Skeletal muscle tissue (tissue), 4 donors: ENCODE data around the gene SGIP1. TPM values are rescaled to one million over a fixed set of nuclear protein-coding genes. Genes with fewer than 3 reads are reported as not detected.

Source experiments
- H3K27ac ChIP-seq: one replicate; pipeline ENCODE4 v1.7.0; 2013; ENCODE audit warnings: mild to moderate bottlenecking, low read depth, low read length, inconsistent platforms
- H3K27me3 ChIP-seq, 3 donors: one replicate each; pipeline ENCODE4 v1.7.0; 2013; ENCODE audit warnings: low read length in 3 of 3; ENCODE audit not compliant: control insufficient read depth in 3 of 3, insufficient read depth in 3 of 3
- H3K36me3 ChIP-seq, 3 donors: one replicate each; pipeline ENCODE4 v1.7.0; 2013; ENCODE audit warnings: low read length in 3 of 3; ENCODE audit not compliant: control insufficient read depth in 3 of 3, insufficient read depth in 3 of 3
- H3K4me1 ChIP-seq, 3 donors: one replicate each; pipeline ENCODE4 v1.7.0; 2013; ENCODE audit warnings: low read length in 3 of 3, mild to moderate bottlenecking in 3 of 3; ENCODE audit not compliant: control insufficient read depth in 3 of 3, insufficient read depth in 3 of 3
- H3K4me3 ChIP-seq, 3 donors: one replicate each; pipeline ENCODE4 v1.7.0; 2013; ENCODE audit warnings: low read length in 3 of 3
- H3K9ac ChIP-seq, 3 donors: one replicate each; pipeline ENCODE4 v1.7.0; 2013; ENCODE audit warnings: low read length in 3 of 3, mild to moderate bottlenecking in 3 of 3, moderate library complexity in 2 of 3, low read depth in 1 of 3
- H3K9me3 ChIP-seq, 3 donors: one replicate each; pipeline ENCODE4 v1.7.0; 2013; ENCODE audit warnings: low read length in 3 of 3; ENCODE audit not compliant: control insufficient read depth in 3 of 3
- total RNA-seq: library from RNA; depleted of rRNA; stranded (reverse); fragments of >200 nt; gene quantifications from one replicate; pipeline ENCODE4 v1.2.3, GENCODE V29; 2014
- donor health status: Osteomylitis.

SGIP1 gene
- total RNA-seq, 1 donor from 2014 or later = 0.52 TPM

GRCh38 chr1:66519992-66520391 is 14.0 kb upstream of the SGIP1 start:
- H3K27ac ChIP-seq = no peak overlapping the region
- H3K36me3 ChIP-seq = no peaks in the 10 kb centered on the region
- no peaks in the 10 kb centered on the region for H3K27me3 ChIP-seq
- H3K4me3 ChIP-seq = no peak overlapping the region
- no peaks in the 10 kb centered on the region for H3K9me3 ChIP-seq
- no peaks in the 10 kb centered on the region for H3K4me1 ChIP-seq
- no peak overlapping the region for H3K9ac ChIP-seq

- Histone ChIP-seq H3K4me1 (no peaks in the 10 kb centered on the region), H3K4me3 (no peak overlapping the region), H3K9ac (no peak overlapping the region), H3K27me3 (no peaks in the 10 kb centered on the region), H3K27ac (no peak overlapping the region), H3K9me3 (no peaks in the 10 kb centered on the region), H3K36me3 (no peaks in the 10 kb centered on the region)
These were observed 13.3 kb upstream of the SGIP1 start for GRCh38 chr1:66520655-66521054.

- H3K9ac ChIP-seq = no peak overlapping the region
- H3K36me3 ChIP-seq = no peaks in the 10 kb centered on the region
- no peak overlapping the region for H3K27ac ChIP-seq
- H3K4me3 ChIP-seq = no peak overlapping the region
- H3K27me3 ChIP-seq = no peaks in the 10 kb centered on the region
- H3K9me3 ChIP-seq = no peaks in the 10 kb centered on the region
- H3K4me1 ChIP-seq = no peaks in the 10 kb centered on the region
These were observed 12.1 kb upstream of the SGIP1 start for GRCh38 chr1:66521721-66522365.

- Histone ChIP-seq H3K27me3 (no peaks in the 10 kb centered on the region), H3K4me1 (no peaks in the 10 kb centered on the region), H3K4me3 (no peak overlapping the region), H3K27ac (no peak overlapping the region), H3K9me3 (no peaks in the 10 kb centered on the region), H3K9ac (no peak overlapping the region), H3K36me3 (no peaks in the 10 kb centered on the region)
These were observed 10.4 kb upstream of the SGIP1 start for GRCh38 chr1:66523562-66523961.

GRCh38 chr1:66525086-66525485 is 8.9 kb upstream of the SGIP1 start:
- Histone ChIP-seq H3K4me3 (no peak overlapping the region), H3K9me3 (no peaks in the 10 kb centered on the region), H3K4me1 (no peaks in the 10 kb centered on the region), H3K9ac (no peak overlapping the region), H3K27ac (no peak overlapping the region), H3K27me3 (no peaks in the 10 kb centered on the region), H3K36me3 (no peaks in the 10 kb centered on the region)

GRCh38 chr1:66526036-66526435 is 7.9 kb upstream of the SGIP1 start:
- no peaks in the 10 kb centered on the region for H3K27me3 ChIP-seq
- no peaks in the 10 kb centered on the region for H3K36me3 ChIP-seq
- H3K4me1 ChIP-seq = no peaks in the 10 kb centered on the region
- H3K9me3 ChIP-seq = no peaks in the 10 kb centered on the region
- H3K9ac ChIP-seq = no peak overlapping the region
- H3K4me3 ChIP-seq = no peak overlapping the region
- no peak overlapping the region for H3K27ac ChIP-seq

GRCh38 chr1:66526991-66527390 is 7.0 kb upstream of the SGIP1 start:
- Histone ChIP-seq H3K4me1 (no peaks in the 10 kb centered on the region), H3K9ac (no peak overlapping the region), H3K9me3 (no peaks in the 10 kb centered on the region), H3K36me3 (no peaks in the 10 kb centered on the region), H3K27me3 (no peaks in the 10 kb centered on the region), H3K4me3 (no peak overlapping the region), H3K27ac (no peak overlapping the region)

- Histone ChIP-seq H3K27me3 (peaks cover under 1 to 2% (median 1%) of the 10 kb centered on the region in 3 donors), H3K9ac (no peak overlapping the region), H3K4me1 (peaks cover 0 to 1% (median 0%) of the 10 kb centered on the region in 3 donors), H3K36me3 (no peaks in the 10 kb centered on the region), H3K4me3 (no peak overlapping the region), H3K27ac (no peak overlapping the region), H3K9me3 (no peaks in the 10 kb centered on the region)
These were observed 6.3 kb upstream of the SGIP1 start for GRCh38 chr1:66527686-66528085.

GRCh38 chr1:66528580-66528979 is 5.4 kb upstream of the SGIP1 start:
- Histone ChIP-seq H3K36me3 (no peaks in the 10 kb centered on the region), H3K4me1 (peaks cover 4 to 6% (median 4%) of the 10 kb centered on the region in 3 donors), H3K9me3 (no peaks in the 10 kb centered on the region), H3K9ac (no peak overlapping the region), H3K27ac (no peak overlapping the region), H3K27me3 (peaks cover 4 to 7% (median 6%) of the 10 kb centered on the region in 3 donors), H3K4me3 (no peak overlapping the region)

- Histone ChIP-seq H3K27ac (peak overlapping the region; percentile 75), H3K4me3 (no peak overlapping the region), H3K36me3 (no peaks in the 10 kb centered on the region), H3K9me3 (no peaks in the 10 kb centered on the region), H3K4me1 (peaks cover 4 to 8% (median 4%) of the 10 kb centered on the region in 3 donors), H3K27me3 (peaks cover 6 to 13% (median 11%) of the 10 kb centered on the region in 3 donors), H3K9ac (peak overlapping the region in 1 of 3 donors; percentile 65)
These were observed 1.7 kb upstream of the SGIP1 start for GRCh38 chr1:66532214-66532613.
